AG09309 (cell line): ENCODE measurements around the gene MAMSTR.

ENCODE experiments used
- DNase-seq: peaks from one replicate; pipeline ENCODE4 v3.0.0-alpha.2; 2010; ENCODE audit warnings: low read depth
- H3K4me3 ChIP-seq: 2 replicates; pipeline ENCODE4 v1.5.1; 2011; ENCODE audit warnings: mild to moderate bottlenecking, low read depth, low read length, moderate library complexity; ENCODE audit not compliant: control insufficient read depth
- TF ChIP-seq, protein P1 (sequence below): IDR thresholded peaks from 2 replicates; pipeline ENCODE4 v1.5.1; 2011; ENCODE audit warnings: mild to moderate bottlenecking, low read depth, low read length, inconsistent platforms; ENCODE audit not compliant: insufficient read depth, control insufficient read depth; ENCODE audit errors: missing control alignments

MAMSTR gene

DNA sequence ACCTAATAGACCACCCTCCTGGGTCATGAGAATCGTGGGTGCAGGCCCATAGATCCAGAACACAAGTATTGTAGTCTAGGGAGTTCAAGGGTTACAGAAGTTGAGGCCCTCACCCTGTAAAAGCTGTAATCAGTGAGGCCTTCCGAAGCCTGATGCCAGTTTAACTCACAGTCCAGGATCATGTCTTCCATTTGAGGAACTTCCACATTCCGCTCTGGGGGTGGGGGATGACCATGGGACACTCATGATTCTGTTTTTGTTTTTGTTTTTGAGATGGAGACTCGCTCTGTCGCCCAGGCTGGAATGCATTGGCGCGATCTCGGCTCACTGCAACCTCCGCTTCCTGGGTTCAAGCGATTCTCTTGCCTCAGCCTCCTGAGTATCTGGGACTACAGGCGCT is 22.6 kb upstream of the MAMSTR start:
- TF ChIP-seq, protein P1, sequence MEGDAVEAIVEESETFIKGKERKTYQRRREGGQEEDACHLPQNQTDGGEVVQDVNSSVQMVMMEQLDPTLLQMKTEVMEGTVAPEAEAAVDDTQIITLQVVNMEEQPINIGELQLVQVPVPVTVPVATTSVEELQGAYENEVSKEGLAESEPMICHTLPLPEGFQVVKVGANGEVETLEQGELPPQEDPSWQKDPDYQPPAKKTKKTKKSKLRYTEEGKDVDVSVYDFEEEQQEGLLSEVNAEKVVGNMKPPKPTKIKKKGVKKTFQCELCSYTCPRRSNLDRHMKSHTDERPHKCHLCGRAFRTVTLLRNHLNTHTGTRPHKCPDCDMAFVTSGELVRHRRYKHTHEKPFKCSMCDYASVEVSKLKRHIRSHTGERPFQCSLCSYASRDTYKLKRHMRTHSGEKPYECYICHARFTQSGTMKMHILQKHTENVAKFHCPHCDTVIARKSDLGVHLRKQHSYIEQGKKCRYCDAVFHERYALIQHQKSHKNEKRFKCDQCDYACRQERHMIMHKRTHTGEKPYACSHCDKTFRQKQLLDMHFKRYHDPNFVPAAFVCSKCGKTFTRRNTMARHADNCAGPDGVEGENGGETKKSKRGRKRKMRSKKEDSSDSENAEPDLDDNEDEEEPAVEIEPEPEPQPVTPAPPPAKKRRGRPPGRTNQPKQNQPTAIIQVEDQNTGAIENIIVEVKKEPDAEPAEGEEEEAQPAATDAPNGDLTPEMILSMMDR, result no peak
- no peak for DNase-seq
- no peak overlapping the region for H3K4me3 ChIP-seq

DNA sequence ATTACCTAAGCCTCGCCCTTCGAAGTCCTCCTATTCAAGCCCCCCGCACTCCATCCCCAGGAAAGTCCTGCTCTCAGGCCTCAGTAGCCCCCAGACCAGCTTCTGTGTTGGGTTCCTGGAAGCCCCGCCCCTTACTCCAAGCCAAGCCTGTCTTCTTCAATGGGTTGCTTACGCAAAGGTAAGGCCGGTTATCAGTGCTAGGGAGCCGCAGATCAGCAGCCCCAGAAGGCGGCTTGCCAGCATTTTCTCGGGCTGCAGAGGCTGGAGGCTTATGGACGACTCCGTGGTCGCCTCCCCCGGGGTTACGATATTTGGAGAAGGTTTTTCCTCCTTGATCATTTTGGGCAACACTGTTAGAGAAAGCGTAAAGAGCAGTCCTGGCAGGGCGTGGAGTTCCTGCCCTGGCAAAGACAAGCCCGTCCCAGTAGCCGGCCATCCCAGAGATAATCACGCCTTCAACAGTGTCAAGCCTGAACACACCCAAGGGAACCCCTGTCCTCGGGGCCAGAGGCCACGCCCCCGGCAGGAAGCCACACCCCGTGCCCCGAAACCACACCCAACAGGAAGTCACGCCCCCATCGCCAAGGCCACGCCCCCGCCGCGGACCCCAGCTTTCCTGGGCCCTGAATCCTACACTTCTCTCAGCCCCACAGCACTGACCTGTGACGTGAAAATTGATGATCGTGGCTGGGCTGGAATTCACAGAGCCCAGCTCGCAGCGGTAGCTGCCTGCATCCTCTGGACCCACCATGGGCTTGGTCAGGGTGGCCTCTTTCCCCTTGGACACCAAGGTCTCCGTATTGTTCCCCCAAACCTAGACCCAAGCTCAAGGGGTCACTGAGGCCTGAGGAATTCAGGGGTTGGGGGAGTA is 21.8 kb upstream of the MAMSTR start:
- DNase-seq, result no peak
- TF ChIP-seq, protein P1, result no peak
- H3K4me3 ChIP-seq, result no peak overlapping the region

DNA sequence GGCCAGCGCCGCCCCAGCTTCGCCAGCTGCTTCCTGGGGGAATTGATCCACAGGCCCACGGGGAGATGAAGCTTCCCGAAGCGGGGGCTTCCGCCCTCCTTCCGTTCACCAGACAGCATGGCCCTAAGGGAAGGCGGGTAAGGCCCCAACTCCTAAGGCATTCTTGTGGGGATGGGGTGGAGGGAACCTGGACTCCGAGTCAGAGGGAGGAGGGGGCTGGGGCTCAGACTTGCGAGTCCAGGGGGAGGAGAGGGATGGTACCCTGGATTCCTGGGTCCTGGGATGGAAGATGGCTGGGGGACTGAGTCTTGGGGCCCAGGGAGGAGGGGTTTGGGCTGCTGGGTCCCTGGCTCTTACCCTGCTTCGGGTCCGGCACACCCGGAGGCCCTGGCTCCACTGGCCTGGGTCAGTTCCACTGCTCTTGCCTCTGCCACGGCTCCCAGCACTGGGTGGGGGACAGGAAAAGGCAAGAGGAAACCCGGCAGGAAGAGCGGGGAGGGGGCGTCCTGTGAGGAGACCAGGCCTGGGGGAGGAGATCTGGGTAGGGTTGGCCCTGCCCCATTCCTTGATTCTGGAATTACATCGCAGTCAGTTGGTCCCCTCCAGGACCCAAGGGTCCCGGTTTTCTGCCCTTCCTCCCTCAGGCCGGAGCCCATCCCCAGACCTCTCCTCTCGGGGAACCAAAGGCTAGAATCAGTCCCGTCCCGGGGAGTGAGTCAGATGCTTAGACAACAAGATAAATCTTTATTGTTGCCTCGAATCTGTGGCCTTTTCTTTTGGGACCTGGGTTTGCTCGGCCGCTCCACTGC is 20.8 kb upstream of the MAMSTR start, which contains the start of gene RASIP1:
TSS of gene RASIP1 (minus strand) at position 447 of the 809 bp plus-strand sequence. CDS start at position 119, 328 bp downstream.
- no peak within 1 kb of the TSS for H3K4me3 ChIP-seq
- TF ChIP-seq, protein P1, result no peak
- DNase-seq, result no peak

DNA sequence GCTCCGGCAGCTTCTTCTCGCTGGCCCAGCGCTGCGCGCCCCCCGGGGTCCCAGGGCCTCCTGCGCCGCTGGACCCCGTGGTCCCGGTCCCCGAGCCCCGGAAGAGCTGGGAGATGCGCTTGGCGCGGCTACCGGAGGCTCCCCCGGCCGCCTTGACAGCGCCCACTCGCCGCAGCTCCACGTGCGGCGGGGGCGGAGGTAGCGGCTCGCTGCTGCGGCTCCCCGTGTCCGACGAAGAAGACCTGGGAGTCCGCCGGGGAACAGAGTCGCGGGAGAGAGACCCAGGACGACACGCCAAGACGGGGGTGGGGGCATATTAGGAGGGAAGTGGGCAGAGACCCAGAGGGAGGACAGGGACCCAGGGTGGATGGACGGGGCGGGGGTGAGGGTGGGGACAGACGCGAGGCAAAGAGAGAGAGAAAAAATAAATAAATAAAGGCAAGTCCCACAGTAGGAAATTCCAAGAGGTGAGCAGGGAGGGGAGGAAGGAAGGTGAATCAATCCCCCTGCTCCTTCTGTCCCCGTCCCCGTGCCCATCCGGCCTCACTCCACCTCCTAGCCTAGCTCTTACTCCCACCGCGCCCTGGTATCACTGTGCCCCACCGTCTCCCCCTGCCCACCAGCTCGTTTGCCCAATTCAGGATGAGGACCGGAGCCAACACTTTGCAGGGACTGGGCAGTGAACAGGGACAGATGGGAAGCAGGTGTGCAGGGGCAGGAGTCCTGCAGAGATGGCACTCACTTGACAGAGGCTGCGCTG is 20.1 kb upstream of the MAMSTR start:
- no peak overlapping the region for H3K4me3 ChIP-seq
- TF ChIP-seq, protein P1, result no peak
- no peak for DNase-seq

DNA sequence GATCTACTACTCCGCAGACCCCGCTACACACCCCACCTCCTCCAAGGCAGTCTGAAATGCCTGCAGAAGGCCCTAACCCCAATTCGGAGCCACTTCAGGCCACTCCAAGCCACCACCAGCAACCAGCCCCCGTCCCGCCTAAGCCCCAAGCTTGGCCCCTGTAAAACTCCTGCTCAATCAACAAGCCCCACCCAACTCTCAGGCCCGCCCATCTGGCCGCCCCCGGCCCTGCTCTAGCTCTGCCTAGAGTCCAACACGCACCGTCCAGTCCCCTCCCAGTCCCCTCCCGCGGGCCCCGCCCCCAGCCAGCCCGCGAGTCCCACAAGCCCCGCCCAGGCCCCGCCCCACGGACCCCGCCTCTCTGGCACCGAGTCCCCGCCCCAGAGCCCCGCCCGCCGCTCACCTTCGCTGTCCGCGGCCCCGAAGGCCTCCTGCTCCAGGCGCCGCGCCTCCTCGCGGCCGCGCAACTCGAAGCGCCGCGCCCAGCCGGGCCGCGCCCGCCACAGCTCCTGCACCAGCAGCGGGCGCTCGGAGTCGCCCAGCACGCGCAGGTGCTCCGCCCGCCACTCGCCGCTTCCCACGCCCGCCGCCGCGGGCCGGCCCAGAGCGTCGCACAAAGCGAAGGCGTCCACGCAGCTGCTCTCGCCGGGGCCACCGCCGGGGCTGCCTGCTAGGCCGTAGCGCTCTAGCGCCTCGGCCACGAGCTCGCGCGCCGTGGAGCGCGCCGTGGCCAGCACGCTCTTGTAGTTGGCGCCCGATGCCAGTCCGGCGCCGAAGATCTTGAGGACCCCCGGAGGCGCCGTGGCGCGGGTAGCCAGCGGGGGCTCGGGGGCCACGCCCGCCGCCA is 19.3 kb upstream of the MAMSTR start:
- TF ChIP-seq, protein P1, result peak; percentile 15
- no peak overlapping the region for H3K4me3 ChIP-seq
- no peak for DNase-seq
